DOHH2 (cell line): Measurements from ENCODE around the gene SORL1.

Experiments
- CTCF ChIP-seq: fragments of 200-600 bp; sonication (generic); IDR thresholded peaks from one replicate; pipeline ENCODE4 v1.5.1; 2014; ENCODE audit warnings: antibody characterized with exemption, mild to moderate bottlenecking, low read depth, low read length; ENCODE audit not compliant: poor library complexity, severe bottlenecking
- EZH2phosphoT487 ChIP-seq: fragments of 200-600 bp; sonication (generic); IDR thresholded peaks from 2 replicates; pipeline ENCODE4 v1.6.1; 2017; ENCODE audit warnings: borderline replicate concordance, mild to moderate bottlenecking, antibody characterized with exemption, low read length, moderate library complexity, mixed read lengths

GRCh38 chr11:121583825-121584224 lies 131.7 kb downstream of the SORL1 start:
- no peak for TF ChIP-seq CTCF
- no peak for TF ChIP-seq EZH2phosphoT487
